ENCODE measurements around the gene FANK1.
A peak's percentile ranks its signal among the peaks of the same experiment; 100 is the strongest.

FANK1 gene

GRCh38 chr10:126029999-126030398 lies 133.6 kb downstream of the FANK1 start:
- no peaks in the 10 kb centered on the region for H3K27me3 ChIP-seq
- no peak for DNase-seq
- H3K4me1 ChIP-seq, result no peaks in the 10 kb centered on the region
- TF ChIP-seq, protein P1, sequence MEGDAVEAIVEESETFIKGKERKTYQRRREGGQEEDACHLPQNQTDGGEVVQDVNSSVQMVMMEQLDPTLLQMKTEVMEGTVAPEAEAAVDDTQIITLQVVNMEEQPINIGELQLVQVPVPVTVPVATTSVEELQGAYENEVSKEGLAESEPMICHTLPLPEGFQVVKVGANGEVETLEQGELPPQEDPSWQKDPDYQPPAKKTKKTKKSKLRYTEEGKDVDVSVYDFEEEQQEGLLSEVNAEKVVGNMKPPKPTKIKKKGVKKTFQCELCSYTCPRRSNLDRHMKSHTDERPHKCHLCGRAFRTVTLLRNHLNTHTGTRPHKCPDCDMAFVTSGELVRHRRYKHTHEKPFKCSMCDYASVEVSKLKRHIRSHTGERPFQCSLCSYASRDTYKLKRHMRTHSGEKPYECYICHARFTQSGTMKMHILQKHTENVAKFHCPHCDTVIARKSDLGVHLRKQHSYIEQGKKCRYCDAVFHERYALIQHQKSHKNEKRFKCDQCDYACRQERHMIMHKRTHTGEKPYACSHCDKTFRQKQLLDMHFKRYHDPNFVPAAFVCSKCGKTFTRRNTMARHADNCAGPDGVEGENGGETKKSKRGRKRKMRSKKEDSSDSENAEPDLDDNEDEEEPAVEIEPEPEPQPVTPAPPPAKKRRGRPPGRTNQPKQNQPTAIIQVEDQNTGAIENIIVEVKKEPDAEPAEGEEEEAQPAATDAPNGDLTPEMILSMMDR (IDR thresholded peaks at IDR 0.05; ENCODE audit: low read depth, low read length), result no peak
- no peaks in the 10 kb centered on the region; the same call in 1 of the 2 replicates for H3K9me3 ChIP-seq
- H3K36me3 ChIP-seq, result no peaks in the 10 kb centered on the region
- no peak overlapping the region for H3K4me3 ChIP-seq (ENCODE audit: low read depth, low read length)

DNA sequence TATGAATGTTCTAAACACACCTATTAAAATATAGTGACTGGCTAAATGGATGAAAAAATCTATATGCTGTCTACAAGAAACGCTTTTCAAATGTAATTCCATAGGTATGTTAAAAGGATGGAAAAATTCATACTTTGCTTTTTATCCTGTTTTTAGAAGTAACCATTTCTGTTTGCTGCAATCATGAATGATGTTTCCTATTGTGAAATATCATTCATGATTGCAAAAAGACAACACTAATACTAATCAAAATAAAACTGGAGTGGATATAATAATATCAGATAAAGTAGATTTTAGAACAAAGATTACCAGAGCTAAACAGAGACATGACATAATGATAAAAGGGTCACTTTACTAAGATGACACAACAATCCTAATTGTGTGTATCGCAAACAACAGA lies 138.2 kb downstream of the FANK1 start:
- no peaks in the 10 kb centered on the region for H3K4me1 ChIP-seq
- H3K36me3 ChIP-seq, result no peaks in the 10 kb centered on the region
- no peaks in the 10 kb centered on the region for H3K27me3 ChIP-seq
- TF ChIP-seq, protein P1 (IDR thresholded peaks at IDR 0.05; ENCODE audit: low read depth, low read length), result no peak
- no peak overlapping the region for H3K4me3 ChIP-seq (ENCODE audit: low read depth, low read length)
- no peak for DNase-seq
- H3K9me3 ChIP-seq, result no peaks in the 10 kb centered on the region

GRCh38 chr10:126036515-126036914 lies 140.2 kb downstream of the FANK1 start:
- Histone ChIP-seq H3K4me3 (ENCODE audit: low read depth, low read length) (no peak overlapping the region), H3K36me3 (no peaks in the 10 kb centered on the region), H3K9me3 (no peaks in the 10 kb centered on the region), H3K27me3 (no peaks in the 10 kb centered on the region), H3K4me1 (peaks cover under 1% of the 10 kb centered on the region)
- TF ChIP-seq, protein P1 (IDR thresholded peaks at IDR 0.05; ENCODE audit: low read depth, low read length), result no peak
- DNase-seq, result no peak

- no peaks in the 10 kb centered on the region for H3K36me3 ChIP-seq
- peaks cover 8% of the 10 kb centered on the region for H3K4me1 ChIP-seq
- TF ChIP-seq, protein P1 (IDR thresholded peaks at IDR 0.05; ENCODE audit: low read depth, low read length), result no peak
- no peak for DNase-seq
- no peaks in the 10 kb centered on the region for H3K27me3 ChIP-seq
- no peaks in the 10 kb centered on the region for H3K9me3 ChIP-seq
- no peak overlapping the region for H3K4me3 ChIP-seq (ENCODE audit: low read depth, low read length)
Observed at GRCh38 chr10:126037946-126038345, 141.6 kb downstream of the FANK1 start.

DNA sequence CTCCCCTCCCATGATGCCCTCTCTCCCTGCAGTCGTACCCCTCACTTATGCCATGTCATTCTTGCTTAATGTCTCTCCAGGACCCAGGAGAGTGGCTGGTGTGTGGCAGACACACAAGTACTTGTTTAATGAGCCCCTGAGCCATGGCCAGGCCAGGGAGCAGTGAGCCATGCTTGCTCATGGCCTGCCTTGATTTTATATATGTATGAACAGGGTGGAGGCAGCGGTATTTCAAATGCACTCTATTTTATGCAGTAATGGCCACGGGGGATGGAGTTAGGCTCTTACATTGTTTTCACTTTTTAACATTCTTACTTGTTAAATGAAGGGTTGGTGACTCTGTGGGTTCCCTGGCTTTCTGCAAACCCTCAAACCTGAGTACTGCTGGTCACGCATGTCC lies 144.8 kb downstream of the FANK1 start:
- no peaks in the 10 kb centered on the region for H3K9me3 ChIP-seq
- DNase-seq, result no peak
- TF ChIP-seq, protein P1 (IDR thresholded peaks at IDR 0.05; ENCODE audit: low read depth, low read length), result no peak
- H3K36me3 ChIP-seq, result no peaks in the 10 kb centered on the region
- no peaks in the 10 kb centered on the region for H3K27me3 ChIP-seq
- H3K4me1 ChIP-seq, result peaks cover 8% of the 10 kb centered on the region
- no peak overlapping the region for H3K4me3 ChIP-seq (ENCODE audit: low read depth, low read length)

DNA sequence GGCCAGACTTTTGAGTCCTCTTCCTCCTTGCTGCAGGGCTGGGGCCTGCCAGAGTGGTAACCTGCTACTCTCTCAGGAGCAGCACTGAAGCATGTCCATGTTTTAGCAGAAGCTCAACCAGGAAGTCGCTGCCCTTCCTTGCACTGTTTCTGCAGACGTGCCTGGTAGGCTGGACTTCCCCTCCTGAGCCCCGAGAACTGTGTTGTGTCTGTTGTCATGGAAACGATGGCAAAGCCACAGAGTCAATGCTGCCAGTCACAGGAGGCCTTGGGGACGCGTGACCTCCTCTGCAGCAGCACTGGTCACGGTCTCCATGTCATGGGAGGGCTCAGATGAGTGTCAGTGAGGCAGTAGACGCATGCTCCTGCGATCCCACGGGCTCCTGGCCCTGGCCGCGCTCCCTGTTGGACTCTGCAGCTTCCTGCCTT lies 145.5 kb downstream of the FANK1 start:
- DNase-seq, result peak; percentile 67
- Histone ChIP-seq H3K4me3 (ENCODE audit: low read depth, low read length) (no peak overlapping the region), H3K27me3 (no peaks in the 10 kb centered on the region), H3K36me3 (no peaks in the 10 kb centered on the region), H3K9me3 (no peaks in the 10 kb centered on the region), H3K4me1 (peaks cover 8% of the 10 kb centered on the region)
- TF ChIP-seq, protein P1 (IDR thresholded peaks at IDR 0.05; ENCODE audit: low read depth, low read length), result no peak
